ENCODE measurements around the gene RPL10. TPM values are rescaled to one million over a fixed set of nuclear protein-coding genes. Genes with fewer than 3 reads are reported as not detected.
A peak's percentile ranks its signal among the peaks of the same experiment; 100 is the strongest.
"Not testable (repeated sequence)": the region's sequence is repeated elsewhere in the genome, so short reads cannot be mapped to it uniquely, and the experiment has no call there.

The RPL10 gene
- total RNA-seq, 2 donors from 2014 or later: 2,221 to 4,479 TPM

DNA sequence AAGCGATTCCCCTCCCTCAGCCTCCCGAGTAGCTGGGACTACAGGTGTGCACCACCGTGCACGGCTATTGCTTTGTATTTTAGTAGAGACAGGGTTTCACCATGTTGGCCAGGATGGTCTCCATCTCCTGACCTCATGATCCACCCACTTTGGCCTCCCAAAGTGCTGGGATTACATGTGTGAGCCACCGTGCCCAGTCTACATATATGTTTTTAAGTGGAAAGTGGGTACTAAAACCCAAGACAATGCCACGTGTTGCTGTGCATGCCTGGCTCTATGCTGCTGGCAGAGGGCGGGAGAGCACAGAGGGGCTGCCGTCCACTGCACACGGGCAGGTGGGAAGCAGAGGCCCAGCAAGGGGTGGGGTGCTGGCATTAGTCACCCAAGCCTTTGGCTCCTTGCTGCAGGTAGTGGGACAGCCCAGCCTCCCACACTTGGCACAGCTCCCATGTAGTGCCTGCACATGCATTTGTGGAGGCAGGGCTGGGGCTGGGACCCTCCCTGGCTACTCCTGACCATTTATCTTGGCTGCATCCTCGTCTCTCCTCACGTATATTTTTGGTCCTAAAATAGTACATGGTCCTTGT lies 15.6 kb upstream of the RPL10 start:
- no peak for DNase-seq (ENCODE audit: low spot score)
- H3K27ac ChIP-seq: no peak overlapping the region
- TF ChIP-seq, protein P1, sequence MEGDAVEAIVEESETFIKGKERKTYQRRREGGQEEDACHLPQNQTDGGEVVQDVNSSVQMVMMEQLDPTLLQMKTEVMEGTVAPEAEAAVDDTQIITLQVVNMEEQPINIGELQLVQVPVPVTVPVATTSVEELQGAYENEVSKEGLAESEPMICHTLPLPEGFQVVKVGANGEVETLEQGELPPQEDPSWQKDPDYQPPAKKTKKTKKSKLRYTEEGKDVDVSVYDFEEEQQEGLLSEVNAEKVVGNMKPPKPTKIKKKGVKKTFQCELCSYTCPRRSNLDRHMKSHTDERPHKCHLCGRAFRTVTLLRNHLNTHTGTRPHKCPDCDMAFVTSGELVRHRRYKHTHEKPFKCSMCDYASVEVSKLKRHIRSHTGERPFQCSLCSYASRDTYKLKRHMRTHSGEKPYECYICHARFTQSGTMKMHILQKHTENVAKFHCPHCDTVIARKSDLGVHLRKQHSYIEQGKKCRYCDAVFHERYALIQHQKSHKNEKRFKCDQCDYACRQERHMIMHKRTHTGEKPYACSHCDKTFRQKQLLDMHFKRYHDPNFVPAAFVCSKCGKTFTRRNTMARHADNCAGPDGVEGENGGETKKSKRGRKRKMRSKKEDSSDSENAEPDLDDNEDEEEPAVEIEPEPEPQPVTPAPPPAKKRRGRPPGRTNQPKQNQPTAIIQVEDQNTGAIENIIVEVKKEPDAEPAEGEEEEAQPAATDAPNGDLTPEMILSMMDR (IDR thresholded peaks at IDR 0.05): no peak

DNA sequence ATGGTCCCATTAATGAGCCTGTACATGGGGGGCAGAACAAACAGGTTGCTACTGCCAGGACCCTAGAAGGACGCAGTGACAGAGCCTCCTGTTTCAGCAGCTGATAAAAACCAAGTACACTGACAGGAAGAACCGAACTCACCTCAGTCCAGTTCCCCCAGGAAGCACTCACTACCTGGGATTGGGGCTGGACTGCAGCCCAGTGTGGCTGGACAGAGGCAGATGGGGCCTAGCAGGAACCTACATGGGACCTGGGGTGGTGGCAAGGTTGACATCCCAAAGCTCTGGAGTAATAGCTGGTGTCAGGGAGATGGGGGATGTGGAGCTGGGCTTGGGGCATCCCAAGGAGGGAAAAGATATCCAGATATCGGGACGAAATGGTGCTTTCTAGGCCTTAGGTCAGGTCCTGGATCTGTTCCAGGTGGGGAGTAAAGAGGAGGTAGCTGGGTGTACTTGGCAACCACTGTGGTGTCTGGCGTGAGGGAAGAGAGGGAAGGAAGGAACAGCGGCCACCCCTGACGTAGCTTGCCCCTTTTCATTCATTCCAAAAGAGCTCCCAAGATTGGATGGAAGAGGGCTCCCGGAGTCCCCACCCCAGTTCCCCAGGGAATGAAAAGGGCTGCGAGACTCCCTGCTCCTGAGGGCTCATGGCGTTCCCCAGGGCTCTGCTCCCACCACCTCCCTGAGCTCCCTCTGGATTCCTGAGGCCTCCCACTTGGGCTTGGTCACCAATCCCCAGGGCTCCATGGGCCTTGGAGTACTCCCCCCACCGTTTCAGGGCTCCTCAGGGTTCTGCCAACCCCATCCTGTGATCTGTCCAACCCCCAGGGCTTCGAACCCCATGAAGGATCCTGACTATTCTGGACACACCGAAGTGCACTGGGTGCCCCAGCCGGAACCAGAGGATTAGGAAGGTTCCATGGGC lies 14.6 kb upstream of the RPL10 start:
- TF ChIP-seq, protein P1 (IDR thresholded peaks at IDR 0.05): no peak
- Histone ChIP-seq H3K4me1 (ENCODE audit: control insufficient read depth in 1 of 2, low read depth in 2 of 2) (peaks cover 0 to 28% of the 10 kb centered on the region in 2 donors), H3K27me3 (replicated peaks; ENCODE audit: insufficient read depth) (no peaks in the 10 kb centered on the region), H3K4me3 (no peak overlapping the region), H3K36me3 (no peaks in the 10 kb centered on the region), H3K9me3 (no peaks in the 10 kb centered on the region), H3K27ac (no peak overlapping the region)
- ATAC-seq (ENCODE audit: insufficient number of reproducible peaks, low FRiP score, low read depth) (no peak), DNase-seq (ENCODE audit: low spot score) (no peak)

More for the DNA sequence above, 15.6 kb upstream of the RPL10 start:
- Histone ChIP-seq H3K27me3 (replicated peaks; ENCODE audit: insufficient read depth) (no peaks in the 10 kb centered on the region), H3K4me1 (ENCODE audit: control insufficient read depth in 1 of 2, low read depth in 2 of 2) (peaks cover 0 to 28% of the 10 kb centered on the region in 2 donors), H3K4me3 (no peak overlapping the region), H3K36me3 (no peaks in the 10 kb centered on the region), H3K9me3 (no peaks in the 10 kb centered on the region)
- ATAC-seq (ENCODE audit: insufficient number of reproducible peaks, low FRiP score, low read depth): no peak

DNA sequence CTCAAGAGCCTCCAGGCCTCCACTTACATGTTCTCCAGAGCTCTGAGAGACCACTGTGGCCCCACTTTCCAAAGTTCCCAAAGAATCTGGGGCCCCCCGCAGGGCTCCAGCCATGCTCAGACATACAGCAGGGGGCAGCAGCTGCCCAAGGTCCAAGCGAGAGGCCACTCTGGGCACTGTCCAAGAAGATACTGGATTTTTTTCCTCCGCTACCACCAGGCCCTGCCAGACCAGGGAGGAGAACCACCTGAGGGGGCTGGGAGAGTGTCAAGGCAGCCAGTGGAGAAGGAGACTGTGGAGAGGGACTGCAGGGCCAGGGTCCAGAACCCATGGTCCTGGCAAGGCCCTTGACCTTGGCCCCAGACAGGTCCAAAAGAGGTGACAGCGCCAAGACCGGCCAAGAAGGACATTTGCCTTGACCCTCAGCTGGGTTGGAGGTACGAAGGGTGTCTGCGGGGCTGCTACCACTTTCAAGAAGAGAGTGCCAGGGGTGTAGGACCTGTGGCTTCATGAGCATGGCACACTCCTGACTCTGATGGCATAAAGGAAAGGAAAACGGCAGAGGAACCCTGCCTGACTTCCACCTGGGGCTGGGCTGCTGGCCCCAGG lies 13.8 kb upstream of the RPL10 start:
- H3K9me3 ChIP-seq: no peaks in the 10 kb centered on the region
- no peaks in the 10 kb centered on the region for H3K27me3 ChIP-seq (replicated peaks; ENCODE audit: insufficient read depth)
- no peaks in the 10 kb centered on the region for H3K36me3 ChIP-seq
- H3K27ac ChIP-seq: no peak overlapping the region
- H3K4me3 ChIP-seq: no peak overlapping the region
- TF ChIP-seq, protein P1 (IDR thresholded peaks at IDR 0.05): no peak
- no peak for ATAC-seq (ENCODE audit: insufficient number of reproducible peaks, low FRiP score, low read depth)
- no peak for DNase-seq (ENCODE audit: low spot score)
- peaks cover 0 to 28% of the 10 kb centered on the region in 2 donors for H3K4me1 ChIP-seq (ENCODE audit: control insufficient read depth in 1 of 2, low read depth in 2 of 2)

DNA sequence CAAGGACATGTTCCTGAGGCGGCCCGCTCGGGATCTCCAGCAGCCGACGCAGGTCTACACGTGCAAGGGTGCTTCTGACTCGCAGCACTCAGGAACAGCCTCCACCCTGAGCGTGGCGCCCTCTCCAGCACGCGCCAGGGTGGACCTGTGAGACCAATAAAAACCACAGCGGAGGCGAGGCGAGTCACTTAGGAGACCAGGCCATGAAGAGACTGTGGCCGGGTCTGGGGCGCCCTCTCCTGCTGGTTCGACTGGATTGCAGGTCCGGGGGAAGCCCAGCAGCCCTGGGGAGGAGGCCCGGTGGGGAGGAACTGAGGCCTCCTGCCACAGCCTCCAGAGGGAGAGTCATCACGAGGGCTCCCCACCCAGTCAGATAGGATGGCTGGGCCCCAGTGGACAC lies 10.1 kb upstream of the RPL10 start:
- H3K4me1 ChIP-seq (ENCODE audit: control insufficient read depth in 1 of 2, low read depth in 2 of 2): peaks cover 0 to 14% of the 10 kb centered on the region in 2 donors
- ATAC-seq (ENCODE audit: insufficient number of reproducible peaks, low FRiP score, low read depth): peak; percentile 22
- H3K36me3 ChIP-seq; H3K27me3 ChIP-seq (replicated peaks; ENCODE audit: insufficient read depth); H3K9me3 ChIP-seq; DNase-seq (ENCODE audit: low spot score); H3K4me3 ChIP-seq; H3K27ac ChIP-seq: not testable (repeated sequence)

DNA sequence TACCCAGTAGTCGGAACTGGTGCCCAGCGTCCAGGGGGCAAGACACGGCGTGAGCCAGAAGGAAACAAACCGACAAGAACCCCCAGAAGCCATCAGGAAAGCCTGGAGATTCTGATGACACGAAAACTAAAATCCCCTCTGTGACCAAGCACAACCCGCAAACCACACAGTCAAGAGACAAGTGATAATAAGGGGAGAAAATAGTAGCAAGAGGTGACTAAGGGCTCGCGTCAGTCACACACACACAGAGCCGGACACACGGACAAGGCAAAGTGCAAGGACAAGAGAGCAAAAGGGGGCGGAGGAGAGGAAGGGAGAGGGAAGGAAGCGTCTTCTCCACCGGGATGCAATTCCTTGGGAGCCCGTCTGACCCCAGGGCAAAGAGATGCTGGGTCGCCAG lies 9.5 kb upstream of the RPL10 start:
- H3K4me3 ChIP-seq; ATAC-seq (ENCODE audit: insufficient number of reproducible peaks, low FRiP score, low read depth); H3K27me3 ChIP-seq (replicated peaks; ENCODE audit: insufficient read depth); H3K4me1 ChIP-seq (ENCODE audit: control insufficient read depth in 1 of 2, low read depth in 2 of 2); H3K36me3 ChIP-seq; H3K9me3 ChIP-seq; H3K27ac ChIP-seq; DNase-seq (ENCODE audit: low spot score): not testable (repeated sequence)

DNA sequence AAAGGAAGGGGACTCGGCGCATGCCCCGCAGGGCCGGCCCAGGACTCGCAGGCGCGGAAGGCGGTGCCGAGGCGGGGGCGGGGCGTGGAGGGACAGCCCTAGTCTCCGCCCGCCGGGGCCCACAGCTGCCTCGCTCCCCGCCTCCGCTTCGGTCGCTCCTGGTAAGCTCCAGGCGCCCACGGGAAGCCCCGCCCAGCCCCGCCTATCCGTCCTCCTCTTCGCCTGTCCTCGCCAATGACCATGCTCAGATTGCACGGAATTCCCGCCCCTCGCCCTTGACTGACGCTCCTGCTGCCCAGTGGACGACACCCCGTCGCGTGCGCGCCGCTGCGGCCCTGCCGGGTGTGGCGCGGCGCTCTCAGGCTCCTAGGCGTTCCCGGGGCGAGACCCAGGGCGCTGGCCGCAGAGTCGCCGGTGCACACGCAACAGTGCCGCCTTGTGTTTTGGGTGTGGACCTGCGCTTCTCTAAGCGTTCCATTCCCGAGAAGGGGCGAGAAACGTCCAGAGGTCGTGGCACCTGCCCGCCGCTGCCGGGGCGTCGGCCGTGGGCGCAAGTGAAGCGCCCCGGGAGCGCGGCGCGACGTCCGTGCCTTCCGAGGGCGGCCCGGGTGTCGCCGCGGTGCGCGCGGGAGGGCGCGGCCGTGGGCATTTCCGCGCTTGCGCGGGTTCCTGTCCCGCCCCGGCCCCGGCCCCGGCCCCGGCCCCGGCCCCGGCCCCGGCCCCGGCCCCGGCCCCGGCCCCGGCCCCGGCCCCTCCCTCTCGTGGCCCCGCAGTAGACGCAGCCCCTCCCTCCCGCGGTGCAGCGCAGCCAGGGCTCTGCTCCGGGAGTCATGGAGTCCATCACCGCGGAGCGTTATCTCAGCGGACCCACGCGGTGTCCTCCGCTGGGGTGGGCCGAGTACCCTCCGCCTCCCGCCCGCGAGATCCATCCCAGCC lies 8.1 kb upstream of the RPL10 start:
- not testable (repeated sequence) for H3K27me3 ChIP-seq (replicated peaks; ENCODE audit: insufficient read depth); H3K4me3 ChIP-seq; H3K36me3 ChIP-seq; H3K9me3 ChIP-seq; H3K4me1 ChIP-seq (ENCODE audit: control insufficient read depth in 1 of 2, low read depth in 2 of 2); H3K27ac ChIP-seq; DNase-seq (ENCODE audit: low spot score)
- peak; percentile 54 for ATAC-seq (ENCODE audit: insufficient number of reproducible peaks, low FRiP score, low read depth)

DNA sequence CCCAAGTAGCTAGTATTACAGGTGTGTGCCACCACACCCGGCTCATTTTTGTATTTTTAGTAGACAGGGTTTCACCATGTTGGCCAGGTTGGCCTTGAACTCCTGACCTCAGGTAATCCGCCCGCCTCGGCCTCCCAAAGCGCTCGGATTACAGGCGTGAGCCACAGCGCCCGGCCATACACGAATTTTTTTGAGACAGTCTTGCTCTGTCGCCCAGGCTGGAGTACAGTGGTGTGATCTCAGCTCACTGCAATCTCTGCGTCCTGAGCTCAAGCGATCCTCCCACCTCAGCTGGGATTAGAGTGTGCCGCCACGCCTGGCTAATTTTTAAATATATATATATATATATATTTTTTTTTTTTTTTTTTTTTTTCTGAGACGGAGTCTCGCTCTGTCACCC lies 1.8 kb upstream of the RPL10 start:
- peak overlapping the region in 1 of 2 donors; percentile 98 for H3K27ac ChIP-seq
- DNase-seq (ENCODE audit: low spot score); ATAC-seq (ENCODE audit: insufficient number of reproducible peaks, low FRiP score, low read depth); H3K9me3 ChIP-seq; H3K27me3 ChIP-seq (replicated peaks; ENCODE audit: insufficient read depth); H3K4me3 ChIP-seq: not testable (repeated sequence)
- peaks cover 18% of the 10 kb centered on the region for H3K36me3 ChIP-seq
- H3K4me1 ChIP-seq (ENCODE audit: control insufficient read depth in 1 of 2, low read depth in 2 of 2): peaks cover 6 to 20% of the 10 kb centered on the region in 2 donors
